Measurements from ENCODE around the gene OR52B6.
"Not testable (repeated sequence)": the region's sequence is repeated elsewhere in the genome, so short reads cannot be mapped to it uniquely, and the experiment has no call there.

OR52B6 gene, protein sequence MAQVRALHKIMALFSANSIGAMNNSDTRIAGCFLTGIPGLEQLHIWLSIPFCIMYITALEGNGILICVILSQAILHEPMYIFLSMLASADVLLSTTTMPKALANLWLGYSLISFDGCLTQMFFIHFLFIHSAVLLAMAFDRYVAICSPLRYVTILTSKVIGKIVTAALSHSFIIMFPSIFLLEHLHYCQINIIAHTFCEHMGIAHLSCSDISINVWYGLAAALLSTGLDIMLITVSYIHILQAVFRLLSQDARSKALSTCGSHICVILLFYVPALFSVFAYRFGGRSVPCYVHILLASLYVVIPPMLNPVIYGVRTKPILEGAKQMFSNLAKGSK

DNA sequence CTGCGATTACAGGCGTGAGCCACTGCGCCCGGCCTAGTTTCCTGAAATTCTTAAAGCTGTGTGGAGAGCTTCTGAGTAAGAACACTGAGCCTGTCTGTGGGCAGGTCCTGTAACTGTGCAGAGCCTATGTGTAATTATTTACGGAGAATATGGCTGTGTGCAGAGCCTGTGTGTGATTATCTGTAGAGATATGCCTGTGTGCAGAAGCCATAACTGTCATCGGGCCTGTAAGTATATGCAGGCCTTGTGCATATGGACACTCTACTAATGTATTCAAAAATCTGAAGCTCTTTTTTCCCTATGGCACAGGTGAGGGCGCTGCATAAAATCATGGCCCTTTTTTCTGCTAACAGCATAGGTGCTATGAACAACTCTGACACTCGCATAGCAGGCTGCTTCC lies at the start of gene OR52B6:
Gene OR52B6, plus strand, starts transcription at position 301 of the 400 bp plus-strand sequence. Its CDS starts 0 bp downstream, at position 301.
- DNase-seq (ENCODE audit: extremely low read depth in 1 of 2, low read depth in 1 of 2) = no peak

DNA sequence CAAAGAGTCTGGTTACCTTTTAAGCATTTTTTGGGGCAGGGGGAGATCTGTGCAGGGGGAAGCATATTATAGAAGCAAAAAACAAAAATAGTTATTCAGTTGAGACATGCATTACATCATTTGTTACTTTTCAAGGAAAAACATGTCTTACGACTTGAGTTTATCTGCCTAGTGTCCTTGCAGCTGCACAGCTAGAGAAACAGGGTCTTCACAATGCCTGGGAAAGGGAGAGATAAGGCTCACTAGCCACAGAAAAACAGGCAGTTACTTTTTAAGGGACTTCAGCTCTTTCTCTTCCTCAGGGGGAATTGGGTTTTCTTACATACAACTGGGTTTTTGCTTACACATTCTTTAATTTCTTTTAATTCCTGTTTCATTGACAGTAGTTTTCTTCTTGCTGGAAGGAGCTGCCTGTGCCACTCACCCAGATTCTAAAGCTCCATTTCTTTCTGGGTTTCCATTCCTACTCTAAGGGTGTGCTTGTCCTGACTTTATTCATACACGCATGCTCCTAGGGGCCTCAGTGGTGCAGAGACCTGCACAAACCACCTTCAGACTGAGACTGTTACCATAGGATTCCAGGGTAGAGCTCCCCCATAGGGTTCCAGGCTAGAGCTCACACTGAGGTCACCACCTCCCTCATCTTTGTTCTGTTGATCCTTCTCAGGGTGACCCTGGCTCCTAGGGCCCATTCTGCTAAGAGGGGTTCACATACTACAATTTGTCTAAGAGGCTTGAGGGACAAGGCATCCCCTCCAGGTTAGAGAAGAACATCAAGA lies 49.4 kb upstream of the OR52B6 start:
- no peak for DNase-seq (ENCODE audit: extremely low read depth in 1 of 2, low read depth in 1 of 2)

DNA sequence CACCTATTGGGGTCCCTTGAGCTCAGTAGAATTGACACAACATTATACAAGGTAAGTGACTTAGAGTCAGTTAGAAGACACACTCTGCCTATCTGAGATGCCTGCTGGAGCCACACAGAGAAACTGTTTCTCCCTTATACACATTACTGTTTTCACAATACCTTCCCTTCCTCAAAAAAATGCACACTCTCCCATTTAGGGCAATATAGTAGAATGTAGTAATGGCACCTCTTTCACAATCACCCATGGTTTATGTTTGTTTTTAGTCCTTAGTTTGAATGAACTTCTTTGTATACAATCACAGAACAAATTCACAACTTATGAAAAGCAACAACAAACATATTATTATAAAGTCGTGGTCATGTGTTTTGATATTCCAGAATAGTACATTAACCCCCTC lies 46.6 kb upstream of the OR52B6 start:
- DNase-seq (ENCODE audit: extremely low read depth in 1 of 2, low read depth in 1 of 2) = no peak

DNA sequence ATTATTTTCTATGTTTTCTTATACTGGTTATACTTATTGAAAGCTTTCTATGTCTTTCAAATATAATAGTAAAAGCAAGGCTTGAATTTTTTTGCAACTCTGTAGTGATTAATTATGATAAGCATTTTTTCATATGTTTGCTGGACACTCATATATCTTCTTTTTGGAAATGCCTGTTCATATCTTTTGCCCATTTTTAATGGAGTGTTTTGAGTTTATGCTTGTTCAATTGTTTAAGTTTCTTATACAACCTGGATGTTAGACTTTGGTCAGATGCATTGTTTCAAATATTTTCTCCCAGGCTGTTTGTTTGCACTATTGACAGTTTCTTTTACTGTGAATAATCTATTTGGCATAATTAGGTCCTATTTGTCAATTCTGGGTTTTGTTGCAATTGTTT lies 44.2 kb upstream of the OR52B6 start:
- no peak for DNase-seq (ENCODE audit: extremely low read depth in 1 of 2, low read depth in 1 of 2)

DNA sequence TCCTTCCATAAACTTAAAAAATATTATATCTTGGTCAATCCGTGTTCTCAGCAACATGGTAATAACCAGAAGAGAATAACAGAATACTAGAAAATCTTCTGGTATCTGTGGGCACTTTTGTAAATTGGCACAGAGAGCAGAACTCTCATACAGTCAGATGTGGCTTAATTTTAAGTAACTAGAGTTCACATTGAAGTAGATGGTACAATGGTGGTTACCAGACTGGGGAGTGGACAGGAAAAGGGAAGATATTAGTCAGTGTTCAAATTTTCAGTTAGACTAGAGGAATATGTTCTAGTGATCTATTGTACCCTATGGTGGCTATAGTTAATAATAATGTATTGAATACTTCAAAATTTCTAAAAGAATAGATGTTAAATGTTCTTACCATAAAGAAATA lies 39.2 kb upstream of the OR52B6 start:
- no peak for DNase-seq (ENCODE audit: extremely low read depth in 1 of 2, low read depth in 1 of 2)

DNA sequence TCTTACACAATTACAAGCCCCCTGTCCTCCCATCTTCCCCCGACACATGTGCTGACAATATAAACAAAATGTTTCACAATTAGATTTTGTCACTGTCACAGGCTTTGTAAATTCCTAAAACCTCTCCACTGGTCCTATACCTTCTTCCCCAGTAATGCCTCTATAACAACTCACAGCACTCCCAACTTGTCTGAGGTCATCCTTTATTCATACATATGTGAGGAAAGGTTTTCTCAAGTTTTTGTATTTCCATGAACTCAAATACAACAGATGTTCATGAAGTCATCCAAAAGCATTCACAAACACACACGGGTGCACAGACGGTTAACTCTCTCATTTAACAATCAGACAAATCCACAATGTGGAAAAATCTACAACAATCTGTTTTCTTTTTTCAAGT lies 34.2 kb upstream of the OR52B6 start:
- DNase-seq (ENCODE audit: extremely low read depth in 1 of 2, low read depth in 1 of 2) = no peak

DNA sequence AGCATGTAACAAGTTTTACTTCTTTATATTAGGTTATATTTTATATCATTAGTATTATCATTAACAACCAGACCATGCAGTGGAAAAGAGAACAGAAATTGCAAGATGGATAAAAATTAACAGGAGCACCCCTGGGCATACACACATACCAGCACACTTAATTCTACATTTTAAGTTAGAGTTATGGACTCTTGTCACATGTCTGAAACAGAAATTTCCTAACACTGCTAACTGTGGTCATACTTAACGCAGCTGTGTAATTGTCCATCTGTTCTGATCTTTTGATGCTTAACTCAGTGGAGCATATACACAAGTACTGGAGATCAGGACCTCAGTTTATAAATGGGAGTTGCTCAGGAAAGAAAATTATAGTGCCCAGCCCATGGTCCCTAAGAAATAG lies 32.7 kb upstream of the OR52B6 start:
- no peak for DNase-seq (ENCODE audit: extremely low read depth in 1 of 2, low read depth in 1 of 2)

DNA sequence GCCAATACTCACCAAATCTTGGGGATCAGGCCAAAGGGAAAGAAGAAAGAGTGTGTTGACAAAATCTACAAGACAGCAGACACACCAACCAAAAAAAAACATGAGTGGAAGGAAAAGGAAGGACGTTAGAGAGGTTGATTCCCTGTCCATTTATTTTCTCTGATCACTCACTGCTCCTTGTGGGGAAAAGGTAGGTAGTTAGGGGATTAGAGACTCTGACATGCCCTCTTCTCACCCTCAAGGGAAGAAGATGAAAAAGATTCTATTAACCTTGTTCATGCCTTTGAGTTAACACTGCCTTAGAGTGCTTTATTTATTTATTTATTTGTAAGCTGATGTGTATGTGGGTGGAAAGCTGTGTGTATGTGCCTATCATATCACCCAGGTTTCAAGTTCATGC lies 32.2 kb upstream of the OR52B6 start, which contains the start of gene OR52H1:
Gene OR52H1, minus strand, starts transcription at position 101 of the 400 bp plus-strand sequence. CDS start 3,035 bp downstream, outside the sequence.
- no peak for DNase-seq (ENCODE audit: extremely low read depth in 1 of 2, low read depth in 1 of 2)

DNA sequence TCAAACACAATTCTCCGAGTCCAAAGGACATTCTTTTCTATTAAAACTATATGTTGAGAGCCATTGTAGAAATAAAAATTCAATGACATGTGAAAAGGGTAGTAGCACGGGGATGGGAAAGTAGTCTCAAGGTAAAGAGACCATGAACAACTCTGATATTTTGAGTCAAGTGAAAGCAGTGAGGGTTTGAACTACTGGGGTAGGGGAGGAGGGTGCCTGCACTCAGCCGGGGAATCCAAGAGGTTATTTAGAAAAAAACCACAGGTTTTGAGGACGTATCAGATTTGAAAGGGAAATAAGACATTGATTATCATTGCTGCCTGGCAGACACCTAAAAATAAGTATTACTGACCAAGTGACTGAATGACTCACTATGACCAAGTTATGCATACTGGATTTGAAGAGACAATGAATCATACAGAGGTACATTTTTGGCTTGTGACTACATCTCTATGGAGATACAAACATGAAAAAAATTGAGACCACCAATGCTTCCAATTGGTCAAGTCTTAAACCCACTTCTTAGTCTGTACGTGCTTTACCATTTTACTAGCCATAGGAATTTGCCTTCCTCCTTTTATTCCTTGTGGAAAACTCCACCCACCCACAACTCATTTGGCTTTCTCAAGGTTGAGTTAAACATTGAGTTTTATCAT lies 30.1 kb upstream of the OR52B6 start:
- no peak for DNase-seq (ENCODE audit: extremely low read depth in 1 of 2, low read depth in 1 of 2)

DNA sequence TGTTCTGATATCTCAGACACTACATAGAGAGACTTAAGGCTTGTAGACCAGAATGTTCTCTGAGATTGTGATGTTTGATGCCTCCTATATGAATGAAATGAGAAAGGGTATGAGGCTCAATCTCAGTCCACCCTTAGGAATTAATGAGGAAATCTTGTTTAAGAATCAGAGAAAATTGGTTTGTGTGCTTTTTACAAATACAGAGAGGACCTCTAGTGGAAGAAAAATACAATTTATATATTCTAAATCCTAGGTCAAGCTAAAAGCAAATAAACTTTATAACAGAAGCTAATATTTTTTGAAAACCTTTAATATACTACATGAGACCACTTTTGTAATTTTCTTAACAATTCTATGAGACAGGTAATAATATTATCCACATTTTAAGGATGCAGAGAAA lies 27.3 kb upstream of the OR52B6 start:
- no peak for DNase-seq (ENCODE audit: extremely low read depth in 1 of 2, low read depth in 1 of 2)

DNA sequence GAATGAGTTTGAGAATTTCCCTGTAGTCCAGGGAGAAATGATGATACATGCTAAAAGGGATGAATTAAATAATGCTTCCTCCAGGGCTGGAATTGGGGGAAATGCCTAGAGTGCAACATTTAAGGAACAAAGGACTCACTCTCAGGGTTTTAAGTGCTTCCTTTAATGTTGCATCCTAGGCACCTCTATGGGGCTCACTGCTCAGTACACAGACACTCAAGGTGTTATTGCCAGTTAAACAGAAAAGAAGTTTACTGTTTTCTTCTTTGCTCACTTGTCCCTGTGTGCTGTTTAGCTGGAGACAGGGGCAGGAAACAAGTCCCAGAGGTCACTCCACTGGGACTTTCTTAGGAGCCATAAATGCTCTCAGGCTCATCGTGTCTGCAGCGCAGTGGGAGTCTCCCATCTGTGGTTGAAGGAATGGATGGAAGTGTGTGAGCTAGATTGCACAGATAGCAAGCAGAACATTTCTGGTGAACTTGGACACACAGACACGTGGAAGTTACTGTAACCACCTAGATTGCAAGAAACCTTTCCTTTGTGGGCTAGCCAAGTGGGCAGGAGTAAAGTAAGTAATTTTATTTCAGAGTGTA lies 24.0 kb upstream of the OR52B6 start:
- DNase-seq (ENCODE audit: extremely low read depth in 1 of 2, low read depth in 1 of 2) = no peak

DNA sequence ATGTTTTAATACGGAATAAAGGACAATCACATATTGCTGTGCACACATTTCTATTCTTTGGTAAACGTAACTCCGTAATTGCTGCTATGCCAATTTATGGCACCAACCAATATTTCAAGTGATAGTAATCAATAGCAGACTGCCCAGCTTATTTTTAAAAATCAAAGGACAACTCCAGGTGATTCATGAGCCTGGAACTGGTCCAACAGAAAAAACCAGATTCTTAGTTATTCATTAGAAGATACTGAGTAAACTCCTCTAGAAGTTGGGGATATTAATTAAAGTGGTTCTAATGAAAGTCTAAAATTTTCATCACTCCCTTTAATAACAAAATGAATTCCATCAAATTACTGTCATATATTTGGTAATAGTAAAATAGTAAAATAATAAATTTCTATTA lies 22.9 kb upstream of the OR52B6 start:
- no peak for DNase-seq (ENCODE audit: extremely low read depth in 1 of 2, low read depth in 1 of 2)

DNA sequence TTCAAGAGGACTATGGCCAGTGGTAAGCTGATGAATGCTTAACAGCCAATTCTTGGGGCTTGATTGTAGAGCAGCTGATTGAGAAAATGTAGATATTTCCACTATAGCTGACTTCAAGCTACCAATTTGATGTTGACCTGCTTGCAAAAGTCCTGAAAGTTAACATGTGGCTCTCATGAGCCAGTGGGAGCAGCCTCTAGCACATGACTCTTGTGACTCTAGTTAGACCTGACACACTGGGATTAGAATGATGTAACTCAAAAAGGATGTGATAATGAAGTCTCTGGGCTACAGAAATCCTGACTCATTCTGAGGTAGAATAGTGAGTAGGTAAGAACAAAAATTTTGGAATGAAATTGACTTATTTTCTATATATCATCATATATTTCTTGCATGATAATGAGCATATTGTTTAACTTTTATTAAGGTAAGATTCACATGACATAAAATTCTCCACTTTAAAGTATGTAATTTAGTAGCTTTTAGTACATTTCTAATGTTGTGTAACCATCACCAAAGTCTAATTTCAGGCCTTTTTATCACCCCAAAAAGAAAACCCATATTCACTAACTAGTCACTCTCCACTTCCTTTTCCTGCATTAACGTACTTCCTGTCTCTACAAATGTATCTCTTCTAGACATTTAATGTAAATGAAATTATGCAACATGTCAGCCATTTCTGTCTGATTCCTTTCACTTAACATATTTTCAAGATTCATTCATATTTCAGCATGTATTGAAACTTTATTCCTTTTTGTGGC lies 16.2 kb upstream of the OR52B6 start:
- no peak for DNase-seq (ENCODE audit: extremely low read depth in 1 of 2, low read depth in 1 of 2)

DNA sequence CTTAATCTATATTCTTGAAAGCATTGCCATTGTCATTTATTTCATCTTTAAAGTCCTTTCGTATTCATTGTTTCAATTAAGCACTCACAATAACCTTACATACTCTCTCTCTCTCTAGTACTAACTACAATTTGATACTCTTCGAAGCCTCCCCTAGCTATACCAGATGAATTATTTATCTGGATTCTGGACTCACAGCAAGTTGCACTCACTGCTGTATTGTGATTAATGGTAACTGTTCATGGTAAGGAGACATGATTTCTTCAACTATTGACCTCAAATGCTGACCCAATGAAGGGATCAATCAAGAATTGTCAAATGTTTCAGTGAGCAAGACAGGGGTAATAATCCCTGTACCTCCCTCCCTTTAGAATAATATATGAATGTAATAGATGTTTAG lies 6.0 kb upstream of the OR52B6 start:
- DNase-seq (ENCODE audit: extremely low read depth in 1 of 2, low read depth in 1 of 2) = no peak

DNA sequence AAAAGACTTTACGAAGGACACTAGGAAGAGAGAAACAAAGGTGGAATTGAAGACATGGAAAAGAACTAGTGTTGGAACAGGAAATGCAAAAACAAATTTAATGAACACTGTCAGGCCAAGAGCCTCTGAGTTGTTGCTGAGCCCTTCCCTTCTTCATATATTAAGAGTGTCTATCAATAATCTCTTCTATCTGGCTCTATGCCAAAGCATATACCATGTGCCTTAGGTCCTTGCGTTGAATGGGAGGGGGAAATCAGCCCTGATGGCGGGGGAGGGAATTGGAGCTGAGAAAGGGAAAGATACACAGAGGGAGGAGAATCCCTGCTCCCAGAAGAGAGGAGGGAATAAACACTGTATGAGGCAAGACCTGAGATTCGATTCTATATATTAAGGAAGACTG lies 5.5 kb upstream of the OR52B6 start:
- DNase-seq (ENCODE audit: extremely low read depth in 1 of 2, low read depth in 1 of 2) = no peak

DNA sequence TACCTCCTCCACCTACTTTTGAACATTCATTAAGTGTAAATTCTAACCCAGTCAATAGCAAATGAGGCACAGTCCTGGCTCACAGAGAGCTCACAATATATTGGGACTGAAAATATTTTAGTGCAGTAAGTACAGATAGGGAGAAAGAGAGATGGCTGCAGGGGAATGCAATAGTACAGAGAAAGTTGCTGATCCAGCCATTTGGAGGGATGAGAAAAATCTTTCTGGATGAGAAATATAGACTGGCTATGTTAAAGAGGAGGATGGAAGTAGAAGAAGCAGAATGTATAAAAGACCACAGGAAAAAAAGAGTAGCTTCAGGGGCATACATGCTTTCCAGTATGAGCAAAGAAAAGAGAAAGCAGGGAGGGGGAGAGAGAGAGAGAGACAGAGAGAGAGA lies 3.6 kb upstream of the OR52B6 start:
- DNase-seq (ENCODE audit: extremely low read depth in 1 of 2, low read depth in 1 of 2) = no peak

DNA sequence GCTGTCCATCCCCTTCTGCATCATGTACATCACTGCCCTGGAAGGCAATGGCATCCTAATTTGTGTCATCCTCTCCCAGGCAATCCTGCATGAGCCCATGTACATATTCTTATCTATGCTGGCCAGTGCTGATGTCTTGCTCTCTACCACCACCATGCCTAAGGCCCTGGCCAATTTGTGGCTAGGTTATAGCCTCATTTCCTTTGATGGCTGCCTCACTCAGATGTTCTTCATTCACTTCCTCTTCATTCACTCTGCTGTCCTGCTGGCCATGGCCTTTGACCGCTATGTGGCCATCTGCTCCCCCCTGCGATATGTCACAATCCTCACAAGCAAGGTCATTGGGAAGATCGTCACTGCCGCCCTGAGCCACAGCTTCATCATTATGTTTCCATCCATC lies 337 bp downstream of the OR52B6 start:
- no peak for DNase-seq (ENCODE audit: extremely low read depth in 1 of 2, low read depth in 1 of 2)

DNA sequence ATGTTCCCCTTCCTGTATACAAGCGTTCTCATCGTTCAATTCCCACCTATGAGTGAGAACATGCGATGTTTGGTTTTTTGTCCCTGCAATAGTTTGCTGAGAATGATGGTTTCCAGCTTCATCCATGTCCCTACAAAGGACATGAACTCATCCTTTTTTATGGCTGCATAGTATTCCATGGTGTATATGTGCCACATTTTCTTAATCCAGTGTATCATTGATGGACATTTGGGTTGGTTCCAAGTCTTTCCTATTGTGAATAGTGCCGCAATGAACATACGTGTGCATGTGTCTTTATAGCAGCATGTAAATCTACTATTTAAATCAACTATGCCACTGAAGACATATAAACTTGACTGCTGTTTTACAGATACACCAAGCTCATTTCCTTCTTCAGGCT lies 3.8 kb downstream of the OR52B6 start:
- DNase-seq (ENCODE audit: extremely low read depth in 1 of 2, low read depth in 1 of 2) = not testable (repeated sequence)

DNA sequence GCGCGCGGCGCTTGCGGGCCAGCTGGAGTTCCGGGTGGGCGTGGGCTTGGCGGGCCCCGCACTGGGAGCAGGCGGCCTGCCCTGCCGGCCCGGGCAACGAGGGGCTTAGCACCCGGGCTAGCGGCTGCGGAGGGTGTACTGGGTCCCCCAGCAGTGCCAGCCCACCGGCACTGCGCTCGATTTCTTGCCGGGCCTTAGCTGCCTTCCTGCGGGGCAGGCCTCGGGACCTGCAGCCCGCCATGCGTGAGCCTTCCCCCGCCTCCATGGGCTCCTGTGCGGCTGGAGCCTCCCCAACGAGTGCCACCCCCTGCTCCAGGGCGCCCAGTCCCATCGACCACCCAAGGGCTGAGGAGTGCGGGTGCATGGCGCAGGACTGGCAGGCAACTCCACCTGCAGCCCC lies 9.2 kb downstream of the OR52B6 start:
- not testable (repeated sequence) for DNase-seq (ENCODE audit: extremely low read depth in 1 of 2, low read depth in 1 of 2)

DNA sequence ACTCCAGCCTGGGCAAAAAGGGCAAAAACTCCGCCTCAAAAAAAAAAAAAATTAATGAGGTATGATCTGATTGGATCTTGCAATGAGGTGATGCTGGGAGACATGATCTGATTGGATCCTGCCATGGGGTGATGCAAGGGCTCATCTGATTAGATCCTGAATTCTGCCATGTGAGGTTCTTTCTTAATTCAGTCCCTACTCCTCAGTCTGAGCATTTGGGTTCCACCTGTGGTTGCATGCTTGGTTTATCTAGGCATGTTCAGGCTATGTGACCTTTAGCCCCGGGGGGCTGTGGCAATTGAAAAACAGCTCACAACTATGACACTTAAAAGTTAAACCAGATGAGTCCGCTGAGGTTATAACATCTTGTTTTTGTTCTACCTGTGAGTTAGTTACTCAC lies 10.9 kb downstream of the OR52B6 start:
- DNase-seq (ENCODE audit: extremely low read depth in 1 of 2, low read depth in 1 of 2) = no peak

DNA sequence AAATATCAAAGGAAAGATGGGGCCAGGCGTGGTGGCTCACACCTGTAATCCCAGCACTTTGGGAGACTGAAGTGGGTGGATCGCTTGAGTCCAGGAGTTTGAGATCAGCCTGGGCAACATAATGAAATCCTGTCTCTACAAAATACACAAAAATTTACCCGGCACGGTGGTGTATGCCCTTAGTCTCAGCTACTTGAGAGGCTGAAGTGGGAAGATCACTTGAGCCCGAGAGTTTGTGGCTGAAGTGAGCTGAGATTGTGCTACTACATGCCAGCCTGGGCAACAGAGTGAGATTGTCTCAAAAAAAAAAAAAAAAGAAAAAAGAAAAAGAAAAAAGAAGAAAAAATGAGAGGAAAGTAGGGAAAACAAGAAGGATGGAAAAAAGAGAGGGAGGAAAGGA lies 11.9 kb downstream of the OR52B6 start:
- no peak for DNase-seq (ENCODE audit: extremely low read depth in 1 of 2, low read depth in 1 of 2)
